Measurements from ENCODE around the gene OR8K3.

Gene OR8K3

DNA sequence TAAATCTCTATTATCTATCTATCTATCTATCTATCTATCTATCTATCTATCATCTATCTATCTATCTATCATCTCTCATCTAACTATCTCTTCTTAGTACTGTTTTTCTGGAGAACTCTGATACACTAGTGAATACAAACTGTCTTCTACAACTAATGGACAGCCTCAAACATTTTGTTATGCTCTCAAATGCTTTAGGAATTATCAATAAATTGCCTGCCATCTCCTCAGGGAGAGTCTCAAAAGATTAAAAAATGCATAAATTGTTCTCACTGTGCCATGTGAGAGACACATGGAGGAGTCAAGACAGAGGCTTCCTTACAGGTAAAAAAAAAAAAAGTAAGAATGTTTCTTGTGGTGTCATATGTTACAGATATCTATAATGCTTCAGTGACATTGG, at the start of gene OR8K3:
Gene OR8K3 (plus strand): TSS at position 301 of the 400 bp plus-strand sequence. CDS start 3,163 bp downstream, outside the sequence.
- H3K27ac ChIP-seq, result no peak within 1 kb of the TSS
- TF ChIP-seq, protein P1, sequence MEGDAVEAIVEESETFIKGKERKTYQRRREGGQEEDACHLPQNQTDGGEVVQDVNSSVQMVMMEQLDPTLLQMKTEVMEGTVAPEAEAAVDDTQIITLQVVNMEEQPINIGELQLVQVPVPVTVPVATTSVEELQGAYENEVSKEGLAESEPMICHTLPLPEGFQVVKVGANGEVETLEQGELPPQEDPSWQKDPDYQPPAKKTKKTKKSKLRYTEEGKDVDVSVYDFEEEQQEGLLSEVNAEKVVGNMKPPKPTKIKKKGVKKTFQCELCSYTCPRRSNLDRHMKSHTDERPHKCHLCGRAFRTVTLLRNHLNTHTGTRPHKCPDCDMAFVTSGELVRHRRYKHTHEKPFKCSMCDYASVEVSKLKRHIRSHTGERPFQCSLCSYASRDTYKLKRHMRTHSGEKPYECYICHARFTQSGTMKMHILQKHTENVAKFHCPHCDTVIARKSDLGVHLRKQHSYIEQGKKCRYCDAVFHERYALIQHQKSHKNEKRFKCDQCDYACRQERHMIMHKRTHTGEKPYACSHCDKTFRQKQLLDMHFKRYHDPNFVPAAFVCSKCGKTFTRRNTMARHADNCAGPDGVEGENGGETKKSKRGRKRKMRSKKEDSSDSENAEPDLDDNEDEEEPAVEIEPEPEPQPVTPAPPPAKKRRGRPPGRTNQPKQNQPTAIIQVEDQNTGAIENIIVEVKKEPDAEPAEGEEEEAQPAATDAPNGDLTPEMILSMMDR (conservative IDR thresholded peaks at IDR 0.05), result no peak
- TF ChIP-seq ZFX (IDR thresholded peaks at IDR 0.05), result no peak

DNA sequence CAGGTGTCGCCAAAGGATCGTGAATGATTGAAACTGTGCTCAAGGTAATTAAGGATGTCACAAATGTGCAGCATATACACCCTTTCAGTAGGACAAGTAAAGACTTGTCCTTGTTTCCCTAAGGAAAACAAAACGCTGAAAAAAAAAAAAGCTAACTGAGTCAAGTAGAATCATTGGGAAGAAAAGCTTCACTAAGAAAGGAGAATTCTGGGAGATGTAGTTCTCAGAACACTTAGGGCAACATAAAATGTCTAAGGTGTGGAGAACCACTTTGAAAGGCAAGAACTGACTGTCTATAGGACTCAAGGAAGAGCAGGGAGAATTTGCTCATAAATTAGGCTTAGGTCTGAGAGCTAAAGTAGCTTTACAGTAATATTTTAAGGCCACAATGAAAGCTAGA, 43.9 kb upstream of the OR8K3 start:
- no peak overlapping the region for H3K27ac ChIP-seq
- TF ChIP-seq, protein P1 (conservative IDR thresholded peaks at IDR 0.05), result no peak
- no peak for TF ChIP-seq ZFX (IDR thresholded peaks at IDR 0.05)

DNA sequence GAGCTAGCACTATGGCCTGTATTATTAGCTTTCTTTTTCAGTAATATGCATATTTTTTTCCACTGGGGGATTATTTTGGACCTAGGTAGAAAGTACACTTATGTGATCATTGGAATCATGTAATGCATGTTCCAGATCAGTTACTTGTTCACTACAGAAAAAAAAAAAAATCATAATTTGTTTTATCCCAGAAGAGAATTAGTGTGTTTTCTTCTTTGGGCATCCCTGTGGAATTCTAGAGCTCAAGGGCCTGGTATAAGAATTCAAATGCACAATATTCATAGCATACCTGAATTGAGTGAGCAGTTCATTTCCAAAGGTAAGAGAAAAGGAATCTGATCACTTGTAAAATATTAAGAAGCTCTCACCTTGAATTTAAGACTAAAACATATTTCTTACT, 41.1 kb upstream of the OR8K3 start, which contains the start of gene OR5T1:
Gene OR5T1 (plus strand): TSS at position 301 of the 400 bp plus-strand sequence. CDS start 1,485 bp downstream, outside the sequence.
- TF ChIP-seq ZFX (IDR thresholded peaks at IDR 0.05), result no peak
- TF ChIP-seq, protein P1 (conservative IDR thresholded peaks at IDR 0.05), result no peak
- H3K27ac ChIP-seq, result no peak within 1 kb of the TSS

DNA sequence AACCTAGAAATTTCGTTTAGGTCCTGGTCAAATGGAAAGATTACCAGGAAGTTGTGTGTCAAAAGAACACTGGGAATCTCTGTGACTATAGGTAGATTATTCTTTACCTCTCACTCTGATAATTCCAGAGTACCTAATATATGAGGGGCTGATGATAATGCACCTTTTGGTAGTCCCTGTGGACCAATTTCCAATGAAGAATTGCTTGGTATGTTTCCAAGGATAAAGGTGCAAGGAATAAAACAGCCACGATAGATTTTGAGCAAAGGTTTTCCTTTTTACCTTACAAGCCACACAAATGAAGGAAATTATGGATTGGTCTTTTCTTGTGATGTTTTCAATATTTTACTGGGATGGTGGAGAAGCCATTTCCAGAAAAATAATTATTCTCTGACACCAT, 22.8 kb upstream of the OR8K3 start, which contains the start of gene OR8H1:
Gene OR8H1 (minus strand): TSS at position 101 of the 400 bp plus-strand sequence. CDS start 1,192 bp downstream, outside the sequence.
- TF ChIP-seq ZFX (IDR thresholded peaks at IDR 0.05), result no peak
- TF ChIP-seq, protein P1 (conservative IDR thresholded peaks at IDR 0.05), result no peak
- H3K27ac ChIP-seq, result no peak within 1 kb of the TSS

DNA sequence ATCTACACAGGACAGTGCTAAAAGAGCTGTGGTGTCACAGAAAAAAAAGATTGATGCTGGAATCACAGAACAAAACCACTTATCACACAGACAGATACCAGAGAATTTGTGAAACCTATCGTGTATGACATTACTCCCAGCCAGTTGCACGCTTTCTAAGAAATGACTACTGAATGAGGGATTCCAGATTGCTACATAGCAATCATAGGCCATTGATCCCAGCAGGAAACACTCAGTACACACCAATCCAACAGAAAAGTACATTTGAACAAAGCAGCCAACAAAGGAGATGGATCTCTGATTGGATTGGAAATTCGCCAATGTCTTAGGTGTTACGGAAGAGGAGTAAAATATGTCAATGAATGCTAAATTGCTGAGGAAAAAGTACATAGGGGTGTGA, 18.0 kb upstream of the OR8K3 start:
- TF ChIP-seq, protein P1 (conservative IDR thresholded peaks at IDR 0.05), result no peak
- no peak for TF ChIP-seq ZFX (IDR thresholded peaks at IDR 0.05)
- H3K27ac ChIP-seq, result no peak overlapping the region

DNA sequence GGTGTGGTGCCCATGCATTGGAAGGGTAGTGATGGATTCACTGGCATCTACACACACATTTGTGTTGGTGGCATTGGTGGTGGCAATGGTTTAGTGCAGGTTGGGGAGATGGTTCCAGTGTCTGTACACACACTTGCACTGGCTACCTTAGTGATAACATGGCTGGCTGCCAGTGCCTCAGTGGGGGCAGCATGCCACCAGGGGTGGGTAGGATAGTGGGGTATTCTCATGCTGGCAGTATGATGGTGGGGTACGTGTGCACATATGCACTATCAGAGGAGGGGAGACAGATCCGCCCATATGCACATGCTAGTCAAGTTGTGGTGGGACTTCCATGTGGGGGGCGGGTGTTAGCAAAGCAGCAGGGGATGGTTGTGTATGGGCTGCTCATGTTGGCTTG, 7.1 kb upstream of the OR8K3 start:
- TF ChIP-seq ZFX (IDR thresholded peaks at IDR 0.05), result no peak
- TF ChIP-seq, protein P1 (conservative IDR thresholded peaks at IDR 0.05), result no peak
- no peak overlapping the region for H3K27ac ChIP-seq

DNA sequence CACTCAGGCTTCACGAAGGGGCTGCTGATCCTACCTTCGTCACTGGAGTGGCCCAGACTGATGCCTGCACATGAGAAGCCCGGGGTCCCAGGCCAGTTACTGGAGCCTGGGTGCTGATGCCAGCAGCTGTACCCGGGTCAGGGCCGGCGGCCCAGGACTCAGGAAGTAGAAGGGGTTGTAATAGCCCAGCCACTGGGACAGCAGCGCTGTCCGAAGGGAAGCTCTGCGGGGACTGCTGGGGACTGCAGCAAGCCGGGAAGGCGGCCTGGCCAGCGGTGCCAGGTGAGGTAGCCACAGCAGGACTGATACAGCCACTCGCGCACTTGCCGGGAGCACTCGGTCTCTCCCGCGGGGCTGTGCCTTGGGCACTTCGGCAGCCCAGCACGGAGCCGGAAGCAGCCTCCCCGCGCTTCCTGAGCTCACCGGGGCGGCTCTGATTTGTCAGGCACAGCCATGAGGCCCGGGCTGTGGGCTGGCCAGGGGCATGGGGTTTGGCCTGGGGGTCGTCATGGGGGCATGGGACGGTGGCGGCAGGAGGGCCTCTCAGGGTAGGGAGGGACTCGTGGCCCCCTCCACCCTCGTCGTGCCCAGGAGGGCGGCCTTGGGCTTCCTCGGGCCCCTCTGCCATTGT, 17.0 kb downstream of the OR8K3 start:
- H3K27ac ChIP-seq, result peak overlapping the region; percentile 38; the same call in 1 of the 2 replicates
- no peak for TF ChIP-seq ZFX (IDR thresholded peaks at IDR 0.05)
- TF ChIP-seq, protein P1 (conservative IDR thresholded peaks at IDR 0.05), result no peak
